ENCODE data around the gene CA10.

DNA sequence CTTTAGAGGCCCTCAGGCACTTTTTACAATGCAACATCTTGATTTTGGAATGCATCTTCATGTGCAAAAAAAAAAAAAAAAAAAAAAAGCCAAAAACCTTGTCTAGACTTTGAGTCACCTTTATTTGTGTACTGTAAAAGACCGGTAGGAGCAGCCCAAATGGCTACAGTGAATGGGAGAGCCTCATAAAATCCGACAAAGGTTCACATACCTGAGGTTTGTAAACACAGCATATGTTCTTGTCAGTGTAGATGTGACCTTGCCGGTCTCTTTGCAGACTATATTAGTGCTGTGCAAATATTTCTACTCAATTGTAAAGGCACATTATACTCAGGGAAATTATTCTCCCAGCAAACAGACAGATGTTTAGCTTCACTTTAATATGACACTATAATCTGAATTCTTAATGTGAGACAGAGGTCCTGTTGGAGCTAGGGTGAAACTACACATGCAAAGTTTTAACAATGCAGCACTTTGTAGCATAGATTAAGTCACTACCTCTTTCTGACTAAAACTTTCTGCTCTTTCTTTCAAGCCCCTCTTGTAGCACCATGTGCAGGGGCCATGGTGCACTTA is 211.3 kb downstream of the CA10 start:
- TF ChIP-seq, protein P1, sequence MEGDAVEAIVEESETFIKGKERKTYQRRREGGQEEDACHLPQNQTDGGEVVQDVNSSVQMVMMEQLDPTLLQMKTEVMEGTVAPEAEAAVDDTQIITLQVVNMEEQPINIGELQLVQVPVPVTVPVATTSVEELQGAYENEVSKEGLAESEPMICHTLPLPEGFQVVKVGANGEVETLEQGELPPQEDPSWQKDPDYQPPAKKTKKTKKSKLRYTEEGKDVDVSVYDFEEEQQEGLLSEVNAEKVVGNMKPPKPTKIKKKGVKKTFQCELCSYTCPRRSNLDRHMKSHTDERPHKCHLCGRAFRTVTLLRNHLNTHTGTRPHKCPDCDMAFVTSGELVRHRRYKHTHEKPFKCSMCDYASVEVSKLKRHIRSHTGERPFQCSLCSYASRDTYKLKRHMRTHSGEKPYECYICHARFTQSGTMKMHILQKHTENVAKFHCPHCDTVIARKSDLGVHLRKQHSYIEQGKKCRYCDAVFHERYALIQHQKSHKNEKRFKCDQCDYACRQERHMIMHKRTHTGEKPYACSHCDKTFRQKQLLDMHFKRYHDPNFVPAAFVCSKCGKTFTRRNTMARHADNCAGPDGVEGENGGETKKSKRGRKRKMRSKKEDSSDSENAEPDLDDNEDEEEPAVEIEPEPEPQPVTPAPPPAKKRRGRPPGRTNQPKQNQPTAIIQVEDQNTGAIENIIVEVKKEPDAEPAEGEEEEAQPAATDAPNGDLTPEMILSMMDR (IDR thresholded peaks at IDR 0.05; ENCODE audit: insufficient read depth, low read length, poor library complexity, severe bottlenecking), result no peak
- TF ChIP-seq EZH2phosphoT487 (conservative IDR thresholded peaks at IDR 0.05; ENCODE audit: low read length), result no peak

Data from SU-DHL-6 (cell line).